ENCODE measurements around the gene ANGEL1. TPM values are rescaled to one million over a fixed set of nuclear protein-coding genes. Genes with fewer than 3 reads are reported as not detected.

ANGEL1 gene
- total and polyA plus RNA-seq, 2 donors from 2014 or later, result 6.3 to 21.5 TPM

DNA sequence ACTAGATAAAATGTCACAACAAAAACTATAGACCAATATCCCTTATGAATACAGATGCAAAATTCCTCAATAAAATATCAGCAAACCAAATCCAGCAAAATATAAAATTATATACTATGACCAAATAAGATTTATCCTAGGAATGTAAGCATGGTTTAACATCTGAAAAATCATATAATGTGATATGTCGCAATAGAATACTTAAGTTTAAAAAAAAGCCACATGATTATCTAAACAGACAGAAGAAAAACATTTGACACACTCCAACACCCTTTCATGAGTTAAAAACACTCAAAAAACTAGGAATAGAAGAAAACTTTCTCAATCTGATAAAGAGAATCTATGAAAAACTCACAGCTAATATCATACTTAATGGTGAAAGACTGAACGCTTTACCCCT, 20.3 kb downstream of the ANGEL1 start:
- FAIRE-seq, result no peak
- TF ChIP-seq, protein P1, sequence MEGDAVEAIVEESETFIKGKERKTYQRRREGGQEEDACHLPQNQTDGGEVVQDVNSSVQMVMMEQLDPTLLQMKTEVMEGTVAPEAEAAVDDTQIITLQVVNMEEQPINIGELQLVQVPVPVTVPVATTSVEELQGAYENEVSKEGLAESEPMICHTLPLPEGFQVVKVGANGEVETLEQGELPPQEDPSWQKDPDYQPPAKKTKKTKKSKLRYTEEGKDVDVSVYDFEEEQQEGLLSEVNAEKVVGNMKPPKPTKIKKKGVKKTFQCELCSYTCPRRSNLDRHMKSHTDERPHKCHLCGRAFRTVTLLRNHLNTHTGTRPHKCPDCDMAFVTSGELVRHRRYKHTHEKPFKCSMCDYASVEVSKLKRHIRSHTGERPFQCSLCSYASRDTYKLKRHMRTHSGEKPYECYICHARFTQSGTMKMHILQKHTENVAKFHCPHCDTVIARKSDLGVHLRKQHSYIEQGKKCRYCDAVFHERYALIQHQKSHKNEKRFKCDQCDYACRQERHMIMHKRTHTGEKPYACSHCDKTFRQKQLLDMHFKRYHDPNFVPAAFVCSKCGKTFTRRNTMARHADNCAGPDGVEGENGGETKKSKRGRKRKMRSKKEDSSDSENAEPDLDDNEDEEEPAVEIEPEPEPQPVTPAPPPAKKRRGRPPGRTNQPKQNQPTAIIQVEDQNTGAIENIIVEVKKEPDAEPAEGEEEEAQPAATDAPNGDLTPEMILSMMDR (IDR thresholded peaks at IDR 0.05; ENCODE audit: borderline replicate concordance, extremely low read depth, insufficient read depth), result no peak
- peaks cover 8 to 33% (median 26%) of the 10 kb centered on the region in 3 donors for H3K36me3 ChIP-seq (ENCODE audit: control insufficient read depth in 2 of 3, insufficient read depth in 3 of 3, low read length in 3 of 3)
- no peak for DNase-seq
- no peaks in the 10 kb centered on the region for H3K9me3 ChIP-seq (ENCODE audit: control insufficient read depth in 2 of 3, insufficient read depth in 1 of 3, low read length in 3 of 3)
- intact Hi-C loops (cut with DNase I), result no loop called here
- no peaks in the 10 kb centered on the region for H3K27me3 ChIP-seq (ENCODE audit: control insufficient read depth, insufficient read depth, low read length)
- H3K4me3 ChIP-seq (ENCODE audit: low read length in 3 of 3), result no peak overlapping the region
- no peak overlapping the region for H3K9ac ChIP-seq (ENCODE audit: low read length in 3 of 3)
- no peak overlapping the region for H3K27ac ChIP-seq (ENCODE audit: low read depth in 2 of 2, low read length in 2 of 2)
- H3K4me1 ChIP-seq (ENCODE audit: control insufficient read depth in 2 of 3, insufficient read depth in 2 of 3, low read depth in 1 of 3, low read length in 3 of 3), result no peaks in the 10 kb centered on the region

DNA sequence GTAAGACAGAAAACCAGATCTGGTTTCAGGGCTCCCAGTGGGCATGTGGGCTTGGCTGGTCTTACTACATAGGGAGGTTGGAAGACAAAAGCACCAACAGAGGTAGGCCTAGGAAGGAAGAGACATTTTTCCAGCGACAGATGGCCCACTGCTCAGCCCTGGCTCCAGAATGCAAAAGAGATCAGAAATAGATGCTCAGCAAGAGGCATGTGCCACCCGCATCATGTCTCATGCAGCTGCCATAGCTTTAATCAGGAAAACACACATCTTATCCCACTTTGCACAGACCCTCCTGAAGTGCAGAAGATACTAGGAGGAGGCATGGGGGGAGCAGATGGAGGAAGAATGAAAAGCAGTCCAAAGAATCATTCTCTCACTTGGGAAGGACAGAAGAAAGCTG, 26.1 kb downstream of the ANGEL1 start:
- H3K36me3 ChIP-seq (ENCODE audit: control insufficient read depth in 2 of 3, insufficient read depth in 3 of 3, low read length in 3 of 3), result peaks cover 8 to 38% (median 30%) of the 10 kb centered on the region in 3 donors
- H3K4me3 ChIP-seq (ENCODE audit: low read length in 3 of 3), result no peak overlapping the region
- no peak for DNase-seq
- no peak for FAIRE-seq
- H3K4me1 ChIP-seq (ENCODE audit: control insufficient read depth in 2 of 3, insufficient read depth in 2 of 3, low read depth in 1 of 3, low read length in 3 of 3), result peaks cover 0 to 5% (median 0%) of the 10 kb centered on the region in 3 donors
- H3K9ac ChIP-seq (ENCODE audit: low read length in 3 of 3), result no peak overlapping the region
- intact Hi-C loops (cut with DNase I), result no loop called here
- TF ChIP-seq, protein P1 (IDR thresholded peaks at IDR 0.05; ENCODE audit: borderline replicate concordance, extremely low read depth, insufficient read depth), result no peak
- no peaks in the 10 kb centered on the region for H3K27me3 ChIP-seq (ENCODE audit: control insufficient read depth, insufficient read depth, low read length)
- H3K27ac ChIP-seq (ENCODE audit: low read depth in 2 of 2, low read length in 2 of 2), result no peak overlapping the region
- no peaks in the 10 kb centered on the region for H3K9me3 ChIP-seq (ENCODE audit: control insufficient read depth in 2 of 3, insufficient read depth in 1 of 3, low read length in 3 of 3)

DNA sequence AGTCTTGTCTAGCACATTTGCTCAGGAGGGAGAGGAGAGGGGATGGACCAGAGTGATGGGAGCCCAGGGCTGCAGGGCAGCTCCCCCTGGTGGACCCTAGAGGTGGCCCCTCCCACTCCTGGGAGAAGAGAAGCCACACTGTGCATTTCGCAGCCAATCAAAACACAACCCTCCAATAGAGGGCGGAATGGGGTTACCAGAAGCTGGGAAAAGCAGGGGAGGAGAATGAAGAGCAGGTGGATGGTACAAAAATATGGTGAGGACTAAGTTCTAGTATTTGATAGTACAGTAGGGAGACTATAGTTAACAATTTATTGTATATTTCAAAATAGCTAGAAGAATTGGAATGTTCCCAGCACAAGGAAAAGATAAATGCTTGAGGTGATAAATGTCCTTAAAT, 27.8 kb downstream of the ANGEL1 start:
- Histone ChIP-seq H3K27ac (ENCODE audit: low read depth in 2 of 2, low read length in 2 of 2) (no peak overlapping the region), H3K9me3 (ENCODE audit: control insufficient read depth in 2 of 3, insufficient read depth in 1 of 3, low read length in 3 of 3) (no peaks in the 10 kb centered on the region), H3K4me3 (ENCODE audit: low read length in 3 of 3) (no peak overlapping the region), H3K27me3 (ENCODE audit: control insufficient read depth, insufficient read depth, low read length) (no peaks in the 10 kb centered on the region), H3K9ac (ENCODE audit: low read length in 3 of 3) (no peak overlapping the region), H3K4me1 (ENCODE audit: control insufficient read depth in 2 of 3, insufficient read depth in 2 of 3, low read depth in 1 of 3, low read length in 3 of 3) (peaks cover 0 to 9% (median 0%) of the 10 kb centered on the region in 3 donors), H3K36me3 (ENCODE audit: control insufficient read depth in 2 of 3, insufficient read depth in 3 of 3, low read length in 3 of 3) (peaks cover 2 to 24% (median 20%) of the 10 kb centered on the region in 3 donors)
- no peak for FAIRE-seq
- intact Hi-C loops (cut with DNase I), result no loop called here
- TF ChIP-seq, protein P1 (IDR thresholded peaks at IDR 0.05; ENCODE audit: borderline replicate concordance, extremely low read depth, insufficient read depth), result peak; percentile 52
- DNase-seq, result peak in 4 of 5 donors; percentile 88 to 94 (median 90)
